B cell (primary cell): Measurements from ENCODE around the gene PITX2. TPM values are rescaled to one million over a fixed set of nuclear protein-coding genes. Genes with fewer than 3 reads are reported as not detected.

Experiments
- ATAC-seq: fragments of 200-7000 bp; cut with Tn5 transposase; one replicate; pipeline ENCODE4 v1.10.0; 2021; ENCODE audit warnings: low read depth, mild to moderate bottlenecking, moderate number of reproducible peaks, moderate library complexity
- CTCF ChIA-PET: fragments of 350-600 bp; sonication (Branson Sonifier 250); formaldehyde crosslinking; loops from one replicate; lab custom pipeline; 2021; ENCODE audit warnings: antibody characterized with exemption, inconsistent platforms; lab: Charles Lee
- POLR2A ChIA-PET: fragments of 350-600 bp; sonication (Branson Sonifier 250); formaldehyde crosslinking; loops from one replicate; lab custom pipeline; 2021; ENCODE audit warnings: antibody characterized with exemption; lab: Charles Lee
- DNase-seq: peaks from one replicate; pipeline ENCODE4 v3.0.0; 2013
- H2AFZ ChIP-seq: 2 replicates; pipeline ENCODE4 v1.6.1; 2012; ENCODE audit warnings: mild to moderate bottlenecking, low read depth, low read length; ENCODE audit not compliant: insufficient read depth, poor library complexity, severe bottlenecking
- H3K27ac ChIP-seq, 2 donors: 1 replicate in 1 of 2; 2 replicates in 1 of 2; pipeline ENCODE4 v1.5.1; 2012 to 2013; ENCODE audit warnings: low read length in 2 of 2, mild to moderate bottlenecking in 2 of 2, moderate library complexity in 1 of 2
- H3K27me3 ChIP-seq, 4 experiments: fragments of 200-600 bp in 1 of 4; sonication (generic) in 1 of 4; replicated peaks in 1 of 4; 1 replicate in 2 of 4; 2 replicates in 2 of 4; pipeline versions ENCODE4 v1.6.1 to v1.7.0; 2013 to 2016; ENCODE audit warnings: low read length in 3 of 4, mild to moderate bottlenecking in 2 of 4, mixed read lengths in 1 of 4, moderate library complexity in 1 of 4; ENCODE audit not compliant: insufficient read depth in 4 of 4, control insufficient read depth in 3 of 4; ENCODE audit errors: control extremely low read depth in 1 of 4
- H3K36me3 ChIP-seq, 2 experiments: replicated peaks in 1 of 2; 1 replicate in 1 of 2; 2 replicates in 1 of 2; pipeline versions ENCODE4 v1.6.1 to v1.7.1; 2013; ENCODE audit warnings: low read length in 1 of 2; ENCODE audit not compliant: insufficient read depth in 2 of 2, control insufficient read depth in 1 of 2; ENCODE audit errors: control extremely low read depth in 1 of 2, extremely low read depth in 1 of 2
- H3K4me1 ChIP-seq, 2 donors: fragments of 200-600 bp in 1 of 2; sonication (generic) in 1 of 2; 1 replicate in 1 of 2; 2 replicates in 1 of 2; pipeline versions ENCODE4 v1.5.1 to v1.6.1; 2013 to 2017; ENCODE audit warnings: low read length in 2 of 2; ENCODE audit not compliant: control insufficient read depth in 2 of 2, insufficient read depth in 2 of 2
- H3K4me2 ChIP-seq: replicated peaks from 2 replicates; pipeline ENCODE3; 2012; ENCODE audit warnings: mild to moderate bottlenecking, low read depth, low read length; ENCODE audit not compliant: poor library complexity, severe bottlenecking
- H3K4me3 ChIP-seq, 5 experiments: fragments of 200-600 bp in 1 of 5; sonication (generic) in 1 of 5; 1 replicate in 3 of 5; 2 replicates in 2 of 5; pipeline versions ENCODE4 v1.5.1 to v1.7.0; 2011 to 2016; ENCODE audit warnings: low read length in 4 of 5, mild to moderate bottlenecking in 4 of 5, low read depth in 2 of 5, control low read depth in 1 of 5, moderate library complexity in 1 of 5; ENCODE audit not compliant: insufficient read depth in 1 of 5; ENCODE audit errors: control extremely low read depth in 1 of 5, extremely low read depth in 1 of 5
- H3K79me2 ChIP-seq: fragments of 200-600 bp; sonication (generic); one replicate; pipeline ENCODE4 v1.6.0; 2016; ENCODE audit warnings: low read length; ENCODE audit not compliant: control insufficient read depth, insufficient read depth
- H3K9ac ChIP-seq: fragments of 200-600 bp; sonication (generic); 2 replicates; pipeline ENCODE4 v1.6.1; 2017; ENCODE audit warnings: mild to moderate bottlenecking, low read length, moderate library complexity
- H3K9me3 ChIP-seq, 3 donors: one replicate each; pipeline versions ENCODE4 v1.6.1 to v1.7.1; 2013; ENCODE audit warnings: low read length in 2 of 3; ENCODE audit not compliant: control insufficient read depth in 2 of 3, insufficient read depth in 1 of 3; ENCODE audit errors: control extremely low read depth in 1 of 3
- H4K20me1 ChIP-seq: 2 replicates; pipeline ENCODE4 v1.6.0; 2012; ENCODE audit warnings: mild to moderate bottlenecking, low read length; ENCODE audit not compliant: insufficient read depth, control insufficient read depth, poor library complexity, severe bottlenecking
- H3K27ac Mint-ChIP-seq: one replicate; pipeline ENCODE4 v1.8.0; 2021; ENCODE audit warnings: mixed read lengths
- H3K27me3 Mint-ChIP-seq: one replicate; pipeline ENCODE4 v1.8.0; 2021; ENCODE audit warnings: mixed read lengths
- H3K4me1 Mint-ChIP-seq: one replicate; pipeline ENCODE4 v1.8.0; 2021; ENCODE audit warnings: mixed read lengths
- H3K4me3 Mint-ChIP-seq: one replicate; pipeline ENCODE4 v1.8.0; 2021; ENCODE audit warnings: mixed read lengths
- H3K9me3 Mint-ChIP-seq: one replicate; pipeline ENCODE4 v1.8.0; 2022; ENCODE audit warnings: mixed read lengths; ENCODE audit not compliant: insufficient read depth
- EZH2 ChIP-seq: IDR thresholded peaks from 2 replicates; pipeline ENCODE4 v1.6.1; 2012; ENCODE audit warnings: borderline replicate concordance, low read depth, mild to moderate bottlenecking, moderate library complexity, low read length; ENCODE audit not compliant: insufficient read depth, poor library complexity, severe bottlenecking
- WGBS: methylation state at CpG from one replicate; pipeline ENCODE4 v1.1.5; 2013; ENCODE audit warnings: missing lambda C conversion rate; ENCODE audit not compliant: insufficient coverage; 5-methylcytosine and 5-hydroxymethylcytosine counted together
- intact Hi-C: fragments of 100-400 bp; cut with micrococcal nuclease; formaldehyde crosslinking; loops from one replicate; pipeline ENCODE4 v1.10.0; 2022
- polyA plus RNA-seq: library from polyadenylated mRNA; depleted of rRNA; stranded (reverse); fragments of >200 nt; gene quantifications from 2 replicates; pipeline ENCODE4 v1.2.3, GENCODE V29; 2012
- total RNA-seq, 2 donors: library from RNA; stranded (reverse); fragments of 120-200 nt in 1 of 2; gene quantifications; 1 replicate in 1 of 2; 2 replicates in 1 of 2; pipeline versions ENCODE4 v1.2.3 to v1.2.4, GENCODE V29; 2013 to 2022
- TF ChIP-seq, protein P1 (sequence below): fragments of 200-600 bp; IDR thresholded peaks from one replicate; pipeline ENCODE4 v1.8.0; 2022; ENCODE audit warnings: antibody characterized with exemption, mild to moderate bottlenecking

The PITX2 gene
- total and polyA plus RNA-seq, 2 donors (not counting 1 experiment from before 2014, with no cell fraction given), result not detected

DNA sequence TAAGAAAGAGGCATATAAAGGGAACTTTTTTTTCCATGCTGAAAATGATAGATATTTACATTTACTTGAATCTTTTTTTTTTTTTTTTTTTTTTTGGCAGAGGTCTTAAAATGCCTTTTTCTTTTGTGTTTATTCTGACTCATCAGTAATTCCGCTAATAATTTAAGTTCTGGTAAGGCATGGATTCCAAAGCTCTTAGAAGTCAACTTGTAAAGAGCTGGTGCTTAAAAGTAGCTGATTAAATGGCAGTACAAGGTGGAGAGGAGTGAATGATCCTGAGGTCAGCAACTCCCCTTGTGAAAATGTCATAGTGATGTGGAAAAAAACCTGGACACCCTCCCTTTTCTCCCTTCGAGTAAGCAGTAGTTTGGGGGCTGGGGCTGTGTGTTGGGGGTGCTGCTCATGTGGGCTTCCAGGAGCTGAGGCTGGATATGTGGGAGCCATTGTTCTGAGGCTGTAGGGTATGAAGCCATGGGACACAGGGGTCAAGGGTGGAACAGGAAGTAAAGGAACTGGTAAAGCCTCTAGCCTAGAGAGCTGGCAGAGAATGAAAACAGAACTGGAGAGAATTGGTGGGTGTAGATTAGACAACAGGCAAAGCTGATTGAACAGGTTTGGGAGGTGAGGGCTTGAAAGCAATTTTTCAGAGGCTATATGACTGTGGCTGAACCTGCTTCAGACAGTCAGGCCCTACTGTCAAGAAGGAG is 41.0 kb upstream of the PITX2 start:
- POLR2A ChIA-PET, result no interaction called here
- peaks cover 2% of the 10 kb centered on the region for H3K9me3 Mint-ChIP-seq
- no peaks in the 10 kb centered on the region for H3K4me1 Mint-ChIP-seq
- Histone ChIP-seq H4K20me1 (no peaks in the 10 kb centered on the region), H2AFZ (no peak overlapping the region), H3K4me3 (no peak overlapping the region), H3K4me2 (no peak overlapping the region), H3K9me3 (no peaks in the 10 kb centered on the region), H3K36me3 (no peaks in the 10 kb centered on the region), H3K4me1 (no peaks in the 10 kb centered on the region), H3K27me3 (no peaks in the 10 kb centered on the region), H3K79me2 (no peaks in the 10 kb centered on the region), H3K27ac (no peak overlapping the region), H3K9ac (no peak overlapping the region)
- DNase-seq (no peak), ATAC-seq (no peak)
- WGBS, result no CpG with 5 or more reads among the region's 2 CpGs
- TF ChIP-seq, protein P1, sequence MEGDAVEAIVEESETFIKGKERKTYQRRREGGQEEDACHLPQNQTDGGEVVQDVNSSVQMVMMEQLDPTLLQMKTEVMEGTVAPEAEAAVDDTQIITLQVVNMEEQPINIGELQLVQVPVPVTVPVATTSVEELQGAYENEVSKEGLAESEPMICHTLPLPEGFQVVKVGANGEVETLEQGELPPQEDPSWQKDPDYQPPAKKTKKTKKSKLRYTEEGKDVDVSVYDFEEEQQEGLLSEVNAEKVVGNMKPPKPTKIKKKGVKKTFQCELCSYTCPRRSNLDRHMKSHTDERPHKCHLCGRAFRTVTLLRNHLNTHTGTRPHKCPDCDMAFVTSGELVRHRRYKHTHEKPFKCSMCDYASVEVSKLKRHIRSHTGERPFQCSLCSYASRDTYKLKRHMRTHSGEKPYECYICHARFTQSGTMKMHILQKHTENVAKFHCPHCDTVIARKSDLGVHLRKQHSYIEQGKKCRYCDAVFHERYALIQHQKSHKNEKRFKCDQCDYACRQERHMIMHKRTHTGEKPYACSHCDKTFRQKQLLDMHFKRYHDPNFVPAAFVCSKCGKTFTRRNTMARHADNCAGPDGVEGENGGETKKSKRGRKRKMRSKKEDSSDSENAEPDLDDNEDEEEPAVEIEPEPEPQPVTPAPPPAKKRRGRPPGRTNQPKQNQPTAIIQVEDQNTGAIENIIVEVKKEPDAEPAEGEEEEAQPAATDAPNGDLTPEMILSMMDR, result no peak
- no peak for TF ChIP-seq EZH2
- CTCF ChIA-PET, result interaction anchor here (1.1 kb wide), 1 partner anchor 615 kb away, joined by 3 read pairs; no protein-coding TSS in a partner anchor
- H3K27ac Mint-ChIP-seq, result no peak overlapping the region
- intact Hi-C loops, result no loop called here
- H3K4me3 Mint-ChIP-seq, result no peak overlapping the region
- peaks cover 20% of the 10 kb centered on the region for H3K27me3 Mint-ChIP-seq

DNA sequence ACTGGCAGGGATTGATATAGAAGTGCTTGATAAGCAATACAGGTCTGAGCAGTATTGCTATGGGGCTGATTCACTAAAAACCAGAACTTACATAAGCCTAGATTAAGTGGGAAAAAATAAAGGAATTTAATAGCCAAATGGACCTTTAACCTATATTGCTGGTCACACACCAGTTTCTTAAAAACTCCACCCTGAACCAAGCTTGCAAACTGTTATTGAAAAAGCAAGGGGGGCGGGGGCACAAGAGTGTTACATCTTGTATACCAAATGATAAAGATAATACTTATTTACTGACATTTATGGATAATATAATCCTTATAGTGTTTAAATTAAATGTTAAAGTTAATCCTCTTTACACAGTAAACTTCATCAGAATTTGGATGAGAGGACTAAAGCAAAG is 40.3 kb upstream of the PITX2 start:
- Mint-ChIP-seq H3K4me1 (no peaks in the 10 kb centered on the region), H3K27ac (no peak overlapping the region), H3K9me3 (peaks cover 2% of the 10 kb centered on the region), H3K27me3 (peaks cover 24% of the 10 kb centered on the region), H3K4me3 (no peak overlapping the region)
- Histone ChIP-seq H3K79me2 (no peaks in the 10 kb centered on the region), H3K4me3 (no peak overlapping the region), H3K9ac (no peak overlapping the region), H3K4me2 (no peak overlapping the region), H3K27me3 (peaks cover 0 to 2% (median 0%) of the 10 kb centered on the region in 4 experiments), H3K4me1 (no peaks in the 10 kb centered on the region), H3K9me3 (no peaks in the 10 kb centered on the region), H4K20me1 (no peaks in the 10 kb centered on the region), H2AFZ (no peak overlapping the region), H3K27ac (no peak overlapping the region), H3K36me3 (no peaks in the 10 kb centered on the region)
- CTCF ChIA-PET, result no interaction called here
- TF ChIP-seq, protein P1, result no peak
- no peak for TF ChIP-seq EZH2
- DNase-seq (no peak), ATAC-seq (no peak)
- no CpG with 5 or more reads among the region's 1 CpG for WGBS
- POLR2A ChIA-PET, result no interaction called here
- intact Hi-C loops, result no loop called here
